Left ventricle myocardium inferior (tissue), 1 donor: ENCODE data around the gene PDCD2L. TPM values are rescaled to one million over a fixed set of nuclear protein-coding genes. Genes with fewer than 3 reads are reported as not detected.
"Not testable (repeated sequence)": the region's sequence is repeated elsewhere in the genome, so short reads cannot be mapped to it uniquely, and the experiment has no call there.

Source experiments
- DNase-seq: peaks from one replicate; pipeline ENCODE4 v3.0.0-alpha.2; 2020
- H3K27ac ChIP-seq: fragments of 200-600 bp; replicated peaks from 2 replicates; pipeline ENCODE4 v1.8.0; 2021
- H3K27me3 ChIP-seq: fragments of 200-600 bp; 2 replicates; pipeline ENCODE4 v1.8.0; 2021; ENCODE audit warnings: low read depth
- H3K36me3 ChIP-seq: fragments of 200-600 bp; 2 replicates; pipeline ENCODE4 v1.8.0; 2021
- H3K4me1 ChIP-seq: fragments of 200-600 bp; 2 replicates; pipeline ENCODE4 v1.8.0; 2021
- H3K4me3 ChIP-seq: fragments of 200-600 bp; 2 replicates; pipeline ENCODE4 v1.8.0; 2021; ENCODE audit warnings: mild to moderate bottlenecking, moderate library complexity
- H3K9me3 ChIP-seq: fragments of 200-600 bp; replicated peaks from 2 replicates; pipeline ENCODE4 v1.8.0; 2021
- CTCF ChIP-seq: fragments of 200-600 bp; IDR thresholded peaks from 2 replicates; pipeline ENCODE4 v1.8.0; 2021; ENCODE audit warnings: antibody characterized with exemption, mild to moderate bottlenecking, borderline replicate concordance
- intact Hi-C: fragments of 100-400 bp; cut with micrococcal nuclease; formaldehyde crosslinking; loops from one replicate; pipeline ENCODE4 v1.11.0; 2022
- total RNA-seq: library from RNA; stranded (reverse); fragmentation: NEBNext Ultra II Directional; extraction: Animal tissue kit (Norgen Biotek cat#: 25700); gene quantifications from one replicate; pipeline ENCODE4 v1.2.1, GENCODE V29; 2021
- donor health status: DM: no; HTN: yes; CAD: no; lungs with severe emphysema.

The PDCD2L gene
- total RNA-seq, 1 donor from 2014 or later, result 12.8 TPM

DNA sequence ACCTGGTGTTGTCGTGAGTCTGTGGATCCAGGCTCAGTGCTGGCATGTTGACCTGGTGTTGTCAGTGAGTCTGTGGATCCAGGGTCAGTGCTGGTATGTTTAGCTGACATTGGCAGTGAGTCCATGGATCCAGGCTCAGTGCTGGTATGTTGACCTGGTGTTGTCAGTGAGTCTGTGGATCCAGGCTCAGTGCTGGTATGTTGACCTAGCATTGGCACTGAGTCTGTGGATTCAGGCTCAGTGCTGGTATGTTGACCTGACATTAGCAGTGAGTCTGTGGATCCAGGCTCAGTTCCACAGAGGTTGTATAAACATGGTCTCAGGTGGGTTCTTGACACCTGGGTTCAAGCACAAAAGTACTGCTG, 16.8 kb upstream of the PDCD2L start:
- no peaks in the 10 kb centered on the region for H3K9me3 ChIP-seq
- no peaks in the 10 kb centered on the region for H3K27me3 ChIP-seq
- H3K4me3 ChIP-seq, result no peak overlapping the region
- H3K4me1 ChIP-seq, result no peaks in the 10 kb centered on the region
- intact Hi-C loops, result no loop called here
- no peak for TF ChIP-seq CTCF
- H3K36me3 ChIP-seq, result peaks cover 93% of the 10 kb centered on the region
- no peak for DNase-seq
- H3K27ac ChIP-seq, result no peak overlapping the region

DNA sequence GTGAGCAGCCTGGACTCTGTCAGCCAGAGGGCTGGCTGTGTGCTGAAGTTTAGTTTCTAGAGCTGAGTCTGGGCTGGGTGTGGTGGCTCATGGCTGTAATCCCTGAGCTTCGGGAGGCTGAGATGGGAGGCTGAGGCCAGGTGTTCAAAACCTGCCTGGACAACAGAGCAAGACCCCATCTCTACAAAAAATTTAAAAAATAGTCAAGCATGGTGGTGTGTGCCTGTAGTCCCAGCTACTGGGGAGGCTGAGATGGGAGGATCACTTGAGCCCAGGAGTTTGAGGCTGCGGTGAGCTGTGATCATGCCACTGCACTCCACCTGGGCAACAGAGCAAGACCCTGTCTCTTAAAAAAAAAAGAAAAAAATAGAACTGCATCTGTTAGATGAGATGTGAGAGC, 15.5 kb upstream of the PDCD2L start:
- H3K4me3 ChIP-seq, DNase-seq, H3K4me1 ChIP-seq, H3K27ac ChIP-seq, H3K27me3 ChIP-seq, intact Hi-C loops, H3K9me3 ChIP-seq: not testable (repeated sequence)
- H3K36me3 ChIP-seq, result peaks cover 93% of the 10 kb centered on the region

- Histone ChIP-seq H3K36me3 (peaks cover 98% of the 10 kb centered on the region), H3K4me1 (no peaks in the 10 kb centered on the region), H3K27ac (no peak overlapping the region), H3K9me3 (no peaks in the 10 kb centered on the region), H3K4me3 (no peak overlapping the region), H3K27me3 (no peaks in the 10 kb centered on the region)
- intact Hi-C loops, result no loop called here
- no peak for TF ChIP-seq CTCF
- no peak for DNase-seq
Measured at GRCh38 chr19:34391813-34392212, 12.4 kb upstream of the PDCD2L start.

GRCh38 chr19:34393031-34393430, 11.2 kb upstream of the PDCD2L start:
- no peak overlapping the region for H3K27ac ChIP-seq
- no peaks in the 10 kb centered on the region for H3K4me1 ChIP-seq
- TF ChIP-seq CTCF, result no peak
- H3K36me3 ChIP-seq, result peaks cover 100% of the 10 kb centered on the region
- no peak for DNase-seq
- intact Hi-C loops, result no loop called here
- H3K27me3 ChIP-seq, result no peaks in the 10 kb centered on the region
- H3K4me3 ChIP-seq, result no peak overlapping the region
- no peaks in the 10 kb centered on the region for H3K9me3 ChIP-seq

DNA sequence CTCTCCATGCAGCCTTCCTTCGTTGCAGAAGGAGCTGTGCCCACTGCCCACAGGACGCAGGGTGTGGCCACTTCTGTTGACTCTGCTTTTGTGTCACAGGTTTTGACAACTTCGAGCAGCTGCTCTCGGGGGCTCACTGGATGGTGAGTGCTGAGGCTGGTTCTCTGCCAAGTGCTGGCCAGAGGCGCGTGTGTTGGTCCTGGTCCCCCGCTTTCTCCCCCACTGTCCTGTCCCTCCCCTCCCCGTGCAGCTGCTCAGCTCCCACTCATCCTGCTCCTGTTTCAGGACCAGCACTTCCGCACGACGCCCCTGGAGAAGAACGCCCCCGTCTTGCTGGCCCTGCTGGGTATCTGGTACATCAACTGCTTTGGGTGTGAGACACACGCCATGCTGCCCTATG, 10.6 kb upstream of the PDCD2L start:
- Histone ChIP-seq H3K27me3 (no peaks in the 10 kb centered on the region), H3K36me3 (peaks cover 100% of the 10 kb centered on the region), H3K27ac (no peak overlapping the region), H3K4me3 (no peak overlapping the region), H3K4me1 (no peaks in the 10 kb centered on the region), H3K9me3 (no peaks in the 10 kb centered on the region)
- DNase-seq, result no peak
- intact Hi-C loops, result no loop called here
- TF ChIP-seq CTCF, result no peak

DNA sequence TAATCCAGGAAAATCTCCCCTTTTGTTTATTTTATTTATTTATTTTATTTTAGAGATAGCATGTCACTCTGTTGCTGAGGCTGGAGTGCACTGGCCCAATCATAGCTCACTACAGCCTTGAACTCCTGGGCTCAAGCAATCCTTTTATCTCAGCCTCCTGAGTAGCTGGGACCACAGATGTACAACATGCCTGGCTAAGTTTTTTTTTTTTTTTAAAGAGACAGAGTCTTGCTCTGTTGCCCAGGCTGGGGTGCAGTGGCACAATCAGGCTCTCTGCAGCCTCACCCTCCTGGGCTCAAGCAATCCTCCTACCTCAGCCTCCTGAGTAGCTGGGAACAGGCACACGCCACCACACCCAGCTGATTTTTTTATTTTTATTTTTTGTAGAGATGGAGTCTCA, 6.3 kb upstream of the PDCD2L start:
- Histone ChIP-seq H3K36me3 (peaks cover 85% of the 10 kb centered on the region), H3K27me3 (no peaks in the 10 kb centered on the region), H3K4me3 (no peak overlapping the region), H3K9me3 (no peaks in the 10 kb centered on the region), H3K4me1 (no peaks in the 10 kb centered on the region), H3K27ac (no peak overlapping the region)
- intact Hi-C loops, result no loop called here
- TF ChIP-seq CTCF, result no peak
- no peak for DNase-seq
